GM21737 (cell line): ENCODE data around the gene SLC12A3.
"Not testable (repeated sequence)": the region's sequence is repeated elsewhere in the genome, so short reads cannot be mapped to it uniquely, and the experiment has no call there.

Experiments
- ATAC-seq: cut with Tn5 transposase; IDR thresholded peaks from one replicate; pipeline ENCODE4 v1.9.1; 2021; ENCODE audit warnings: mild to moderate bottlenecking, moderate library complexity; ENCODE audit not compliant: unreplicated experiment

Gene SLC12A3

DNA sequence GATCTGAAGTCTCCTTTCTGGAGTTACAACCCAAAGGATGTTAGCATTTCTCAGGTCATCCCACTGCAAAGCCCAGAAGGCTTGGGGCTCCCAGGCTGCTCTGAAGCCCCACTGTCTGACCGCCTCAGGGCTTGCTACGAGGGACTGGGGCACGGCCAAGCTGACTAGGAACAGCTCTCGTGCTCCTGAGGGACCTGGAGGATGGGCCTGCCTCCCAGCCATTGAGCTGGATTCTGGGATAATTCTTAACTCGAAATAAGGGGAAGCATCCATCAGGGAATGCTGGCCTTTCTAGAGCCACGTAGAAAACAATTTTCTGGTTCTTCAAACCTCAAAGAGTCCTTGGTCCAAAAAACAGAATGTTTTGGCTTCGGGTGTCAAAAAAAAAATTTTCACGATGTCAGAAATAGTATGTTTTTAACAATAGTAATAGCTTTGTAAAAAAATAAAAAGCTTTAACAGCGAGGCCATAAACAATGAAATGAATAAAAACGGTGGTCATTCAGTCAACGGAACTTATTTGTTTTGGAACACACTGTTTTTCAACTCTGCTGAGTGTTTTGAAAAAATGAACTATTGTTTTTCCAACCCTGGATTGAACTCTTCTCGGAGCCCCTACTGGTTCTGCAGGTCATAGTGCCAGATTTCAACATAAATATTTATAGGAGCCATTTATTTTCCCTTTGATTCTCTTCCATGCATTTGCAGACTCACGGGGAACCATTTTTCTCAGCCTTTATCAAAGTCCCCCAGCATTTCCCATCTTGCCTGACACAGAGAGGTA lies 50.5 kb downstream of the SLC12A3 start:
- ATAC-seq: no peak

DNA sequence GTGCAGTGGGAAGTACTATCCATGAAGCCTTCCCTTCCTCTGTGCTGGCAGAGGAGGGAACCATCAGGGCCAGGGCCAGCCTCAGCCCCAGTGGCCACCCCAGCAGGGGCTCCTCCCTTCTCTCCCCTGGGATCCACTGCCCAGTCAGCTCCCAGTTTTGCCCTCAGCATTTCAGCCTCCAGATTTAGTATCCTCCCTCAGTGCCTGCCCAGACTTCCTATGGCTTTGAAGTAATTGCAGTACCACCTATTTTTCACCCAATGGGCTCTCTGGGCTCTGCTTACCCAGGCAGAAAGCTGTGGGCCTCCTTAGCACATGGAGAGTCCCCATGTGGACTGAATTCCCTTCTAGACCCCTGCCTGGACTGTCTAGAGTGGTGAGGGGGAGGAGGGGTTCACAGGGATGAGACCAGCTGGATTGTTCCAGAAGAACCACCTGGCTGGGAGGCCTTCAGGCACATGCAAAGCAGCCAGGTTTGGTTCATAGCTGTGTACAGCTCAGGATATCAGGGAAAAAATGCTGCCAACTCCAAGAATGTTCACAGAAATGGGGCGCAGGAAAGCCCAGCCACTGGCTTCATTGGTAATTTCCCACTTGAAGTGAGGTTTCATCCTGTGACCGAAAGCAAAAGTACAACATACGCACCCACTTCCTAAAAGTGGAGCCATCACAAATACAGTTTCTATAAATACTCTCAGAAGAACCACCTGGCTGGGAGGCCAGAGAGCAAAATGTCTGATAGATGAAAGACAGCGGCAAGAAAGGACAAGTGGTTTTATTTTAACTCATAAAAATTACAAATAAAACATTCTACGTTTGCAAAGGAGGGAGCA lies 51.8 kb downstream of the SLC12A3 start:
- peak; percentile 65 for ATAC-seq

DNA sequence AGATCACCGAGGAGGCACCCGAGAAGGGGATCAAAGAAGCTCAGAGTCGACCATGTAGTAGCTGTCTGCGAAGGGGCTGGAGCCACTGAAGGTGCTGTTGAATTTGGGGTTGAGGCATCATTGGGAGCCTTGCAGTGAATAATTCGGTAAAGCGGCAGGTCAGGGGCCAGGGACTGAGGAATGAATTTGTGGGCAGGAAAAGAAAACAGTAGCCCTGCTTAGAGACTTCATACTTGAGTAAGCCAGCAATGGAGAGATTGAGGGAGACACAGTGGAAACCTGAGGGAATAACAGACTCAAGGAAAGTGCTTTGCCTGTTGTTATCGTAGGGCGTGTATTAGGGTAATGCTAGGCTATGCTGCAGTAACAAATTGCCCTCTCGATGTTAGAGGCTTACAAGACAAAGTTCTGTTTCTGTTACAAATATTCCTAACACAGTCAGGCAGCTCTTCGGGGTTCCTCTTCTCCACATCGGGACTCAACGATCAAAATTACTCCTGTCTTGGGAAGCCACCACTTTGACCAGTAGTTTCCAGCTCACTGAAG lies 53.5 kb downstream of the SLC12A3 start:
- ATAC-seq: no peak

GRCh38 chr16:56919099-56919800 lies 54.2 kb downstream of the SLC12A3 start:
- ATAC-seq: no peak

GRCh38 chr16:56921571-56921970 lies 56.6 kb downstream of the SLC12A3 start:
- ATAC-seq: no peak

DNA sequence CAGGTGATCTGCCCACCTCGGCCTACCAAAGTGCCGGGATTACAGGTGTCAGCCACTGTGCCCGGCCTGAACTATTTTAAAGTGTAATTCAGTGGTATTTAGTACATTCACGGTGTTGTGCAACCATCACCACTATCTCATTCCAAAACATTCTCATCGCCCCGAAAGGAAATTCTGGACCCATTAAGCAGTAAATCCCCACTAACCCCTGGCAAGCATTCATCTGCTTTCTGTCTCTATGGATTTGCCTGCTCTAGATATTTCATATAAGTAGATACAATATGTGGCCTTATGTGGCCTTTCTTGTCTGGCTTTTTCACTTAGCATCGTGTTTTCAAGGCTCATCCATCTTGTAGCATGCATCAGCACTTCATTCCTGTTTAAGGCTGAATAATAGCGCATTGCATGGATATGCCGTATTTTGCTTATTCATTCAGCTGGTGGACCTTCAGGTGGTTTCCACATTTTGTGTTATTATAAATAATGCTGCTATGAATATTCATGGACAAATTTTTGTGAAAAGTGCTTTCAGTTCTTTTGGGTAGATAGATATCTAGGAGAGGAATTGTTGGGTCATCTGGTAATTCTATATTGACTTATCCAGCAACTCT lies 58.6 kb downstream of the SLC12A3 start:
- no peak for ATAC-seq

DNA sequence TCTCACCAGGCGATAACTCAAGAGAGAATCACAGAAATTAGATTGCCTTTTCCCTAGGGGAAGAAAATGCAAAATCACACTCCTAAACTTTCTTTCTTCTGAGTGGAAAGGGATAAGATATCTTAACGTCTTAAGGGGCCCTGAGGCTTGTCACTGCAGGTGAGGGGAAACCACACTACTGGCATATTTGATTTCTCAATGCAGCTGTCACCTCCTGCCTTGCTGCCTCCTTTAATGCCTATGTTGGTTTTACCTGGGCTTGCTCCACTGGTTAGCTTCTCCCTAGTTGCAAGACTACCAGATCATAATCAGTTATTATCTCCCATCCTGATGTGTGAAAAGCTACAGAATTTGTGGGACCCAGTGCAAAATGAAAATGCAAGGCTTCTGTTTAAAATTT lies 62.5 kb downstream of the SLC12A3 start:
- no peak for ATAC-seq

GRCh38 chr16:56929639-56930038 lies 64.6 kb downstream of the SLC12A3 start:
- no peak for ATAC-seq

DNA sequence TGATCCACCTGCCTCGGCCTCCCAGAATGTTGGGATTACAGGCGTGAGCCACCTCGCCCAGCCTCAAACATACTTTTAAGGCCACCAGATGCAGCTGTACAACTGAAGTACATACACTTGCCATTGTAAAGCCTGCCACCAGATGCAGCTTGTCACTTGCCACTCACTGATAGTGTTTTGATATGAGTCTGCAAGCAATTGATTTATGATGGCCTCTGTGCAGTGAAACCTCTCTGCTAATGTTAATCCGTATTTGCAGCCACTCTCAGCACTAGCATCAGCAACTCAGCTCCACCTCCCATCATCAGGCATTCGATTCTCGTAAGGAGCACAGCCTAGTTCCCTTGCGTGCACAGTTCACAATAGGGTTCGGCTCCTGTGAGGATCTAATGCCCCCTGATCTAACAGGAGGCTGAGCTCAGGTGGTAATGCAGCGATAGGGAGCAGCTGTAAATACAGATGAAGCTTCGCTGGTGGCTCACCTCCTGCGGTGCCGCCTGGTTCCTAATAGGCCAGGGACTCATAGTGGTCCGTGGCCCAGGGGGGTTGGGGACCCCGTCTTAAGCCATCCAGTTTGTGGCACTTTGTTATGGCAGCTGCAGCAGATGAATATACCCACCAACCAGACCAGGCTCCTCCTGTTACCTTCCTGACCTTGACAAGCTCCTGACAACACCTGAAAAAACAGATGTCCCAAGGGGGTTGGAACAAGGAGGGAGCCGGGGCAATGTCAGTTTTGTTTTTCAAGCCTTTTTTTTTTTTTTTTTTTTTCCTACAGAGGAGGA lies 65.7 kb downstream of the SLC12A3 start:
- no peak for ATAC-seq

DNA sequence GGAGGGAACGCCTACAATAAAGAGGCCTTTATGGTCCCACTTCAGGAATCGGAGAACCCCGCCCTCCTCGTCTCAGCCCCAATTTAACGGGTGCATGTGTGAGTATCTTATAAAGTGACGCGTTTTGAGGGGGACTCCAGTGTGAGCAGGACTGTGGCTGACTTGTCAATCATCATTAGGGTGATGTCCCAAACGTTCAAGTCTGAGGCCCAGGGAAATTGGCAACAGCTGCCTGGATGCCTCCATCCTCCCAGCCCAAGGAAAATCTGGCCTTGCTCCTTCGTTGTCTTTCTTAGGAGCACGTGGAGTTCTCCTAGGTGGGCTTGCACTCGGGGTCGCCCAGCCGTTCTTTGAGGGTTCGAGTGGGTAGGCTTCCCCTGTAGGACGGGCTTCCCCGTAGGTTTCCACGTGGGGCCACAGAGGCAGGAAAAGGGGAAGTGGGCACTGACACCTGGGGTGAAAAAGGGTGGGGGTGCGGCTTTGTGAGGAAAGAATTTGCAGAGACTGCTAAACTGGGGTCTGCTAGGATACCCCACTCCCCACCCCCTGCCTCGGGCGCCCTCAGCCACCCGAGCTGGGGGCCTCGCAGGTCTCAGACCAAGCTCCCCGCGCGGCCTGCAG lies 66.4 kb downstream of the SLC12A3 start:
- peak; percentile 36 for ATAC-seq

DNA sequence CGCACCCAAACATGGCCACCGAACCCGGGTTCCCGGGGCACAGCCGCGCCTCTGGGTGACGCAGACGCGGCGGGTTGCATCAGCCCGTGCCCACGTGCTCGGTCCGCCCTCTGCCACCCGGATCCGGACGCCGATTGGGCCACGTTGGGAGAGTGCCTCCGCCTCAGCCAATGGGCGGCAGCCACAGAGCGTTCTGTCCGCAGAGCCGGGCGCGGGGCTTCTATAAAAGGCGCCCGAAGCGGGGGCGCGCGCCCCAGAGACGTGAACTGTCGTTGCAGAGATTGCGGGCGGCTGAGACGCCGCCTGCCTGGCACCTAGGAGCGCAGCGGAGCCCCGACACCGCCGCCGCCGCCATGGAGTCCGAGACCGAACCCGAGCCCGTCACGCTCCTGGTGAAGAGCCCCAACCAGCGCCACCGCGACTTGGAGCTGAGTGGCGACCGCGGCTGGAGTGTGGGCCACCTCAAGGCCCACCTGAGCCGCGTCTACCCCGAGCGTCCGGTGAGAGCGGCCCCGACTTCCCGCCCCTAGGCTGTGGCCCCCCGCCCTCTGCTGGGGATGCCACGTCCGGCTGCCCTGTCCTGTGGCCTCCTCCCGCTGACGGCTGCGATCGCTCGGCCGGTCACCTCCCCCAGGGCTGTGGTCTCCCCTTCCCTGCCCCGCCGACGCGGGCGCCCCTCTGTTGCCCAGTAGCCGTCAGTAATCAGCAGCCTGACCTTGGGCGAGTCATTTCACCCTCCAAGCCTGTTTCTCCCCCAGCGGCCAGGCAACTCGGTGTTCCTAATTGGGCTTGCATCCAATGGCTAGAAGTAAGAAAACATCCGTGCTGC lies 67.1 kb downstream of the SLC12A3 start, which contains the start of gene HERPUD1:
Gene HERPUD1 (plus strand): TSS at position 251 of the 829 bp plus-strand sequence. CDS start 103 bp downstream, at position 354.
- ATAC-seq: peak; percentile 89

GRCh38 chr16:56932721-56933619 lies 68.0 kb downstream of the SLC12A3 start:
- no peak for ATAC-seq

GRCh38 chr16:56933828-56934598 lies 69.0 kb downstream of the SLC12A3 start:
- no peak for ATAC-seq

GRCh38 chr16:56934599-56935145 lies 69.7 kb downstream of the SLC12A3 start:
- ATAC-seq: not testable (repeated sequence)

- no peak for ATAC-seq
These were observed 70.2 kb downstream of the SLC12A3 start for GRCh38 chr16:56935201-56935600.

GRCh38 chr16:56936491-56936890 lies 71.5 kb downstream of the SLC12A3 start:
- ATAC-seq: no peak
